ENCODE data around the gene SORCS2. TPM values are rescaled to one million over a fixed set of nuclear protein-coding genes. Genes with fewer than 3 reads are reported as not detected.

SORCS2 gene
- total RNA-seq, 1 experiment from 2014 or later: 0.15 TPM

DNA sequence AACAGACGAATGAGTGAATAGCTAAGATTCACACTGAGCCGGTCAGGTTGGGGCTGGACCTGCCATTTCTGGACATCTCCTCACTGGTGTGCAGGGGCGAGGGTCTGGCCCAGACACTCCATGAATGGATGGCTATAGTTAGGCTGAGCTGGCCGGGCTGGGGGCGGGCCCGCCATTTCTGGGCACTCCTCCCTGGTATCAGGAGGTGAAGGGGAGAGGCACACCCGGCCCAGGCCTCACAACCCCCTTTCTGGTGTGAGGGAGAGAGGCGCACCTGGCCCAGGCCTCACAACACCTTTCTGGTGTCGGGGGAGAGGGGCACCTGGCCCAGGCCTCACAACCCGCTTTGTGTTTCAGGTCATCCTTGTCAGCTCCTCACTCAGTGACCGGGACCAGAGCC lies 445.6 kb downstream of the SORCS2 start:
- intact Hi-C loops (cut with micrococcal nuclease; ENCODE audit: unreplicated experiment): no loop called here
- TF ChIP-seq, protein P1, sequence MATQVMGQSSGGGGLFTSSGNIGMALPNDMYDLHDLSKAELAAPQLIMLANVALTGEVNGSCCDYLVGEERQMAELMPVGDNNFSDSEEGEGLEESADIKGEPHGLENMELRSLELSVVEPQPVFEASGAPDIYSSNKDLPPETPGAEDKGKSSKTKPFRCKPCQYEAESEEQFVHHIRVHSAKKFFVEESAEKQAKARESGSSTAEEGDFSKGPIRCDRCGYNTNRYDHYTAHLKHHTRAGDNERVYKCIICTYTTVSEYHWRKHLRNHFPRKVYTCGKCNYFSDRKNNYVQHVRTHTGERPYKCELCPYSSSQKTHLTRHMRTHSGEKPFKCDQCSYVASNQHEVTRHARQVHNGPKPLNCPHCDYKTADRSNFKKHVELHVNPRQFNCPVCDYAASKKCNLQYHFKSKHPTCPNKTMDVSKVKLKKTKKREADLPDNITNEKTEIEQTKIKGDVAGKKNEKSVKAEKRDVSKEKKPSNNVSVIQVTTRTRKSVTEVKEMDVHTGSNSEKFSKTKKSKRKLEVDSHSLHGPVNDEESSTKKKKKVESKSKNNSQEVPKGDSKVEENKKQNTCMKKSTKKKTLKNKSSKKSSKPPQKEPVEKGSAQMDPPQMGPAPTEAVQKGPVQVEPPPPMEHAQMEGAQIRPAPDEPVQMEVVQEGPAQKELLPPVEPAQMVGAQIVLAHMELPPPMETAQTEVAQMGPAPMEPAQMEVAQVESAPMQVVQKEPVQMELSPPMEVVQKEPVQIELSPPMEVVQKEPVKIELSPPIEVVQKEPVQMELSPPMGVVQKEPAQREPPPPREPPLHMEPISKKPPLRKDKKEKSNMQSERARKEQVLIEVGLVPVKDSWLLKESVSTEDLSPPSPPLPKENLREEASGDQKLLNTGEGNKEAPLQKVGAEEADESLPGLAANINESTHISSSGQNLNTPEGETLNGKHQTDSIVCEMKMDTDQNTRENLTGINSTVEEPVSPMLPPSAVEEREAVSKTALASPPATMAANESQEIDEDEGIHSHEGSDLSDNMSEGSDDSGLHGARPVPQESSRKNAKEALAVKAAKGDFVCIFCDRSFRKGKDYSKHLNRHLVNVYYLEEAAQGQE (IDR thresholded peaks at IDR 0.05; ENCODE audit: insufficient read depth in 1 of 2, low read depth in 2 of 2, low read length in 1 of 2): no peak
- TF ChIP-seq POLR2AphosphoS5 (IDR thresholded peaks at IDR 0.05; ENCODE audit: low read depth, low read length) (no peak), TCF7L2 (IDR thresholded peaks at IDR 0.05; ENCODE audit: low read depth, low read length) (no peak), SIN3A (IDR thresholded peaks at IDR 0.05; ENCODE audit: borderline replicate concordance, insufficient read depth, low read depth, low read length) (no peak)
- TF ChIP-seq, protein P2, sequence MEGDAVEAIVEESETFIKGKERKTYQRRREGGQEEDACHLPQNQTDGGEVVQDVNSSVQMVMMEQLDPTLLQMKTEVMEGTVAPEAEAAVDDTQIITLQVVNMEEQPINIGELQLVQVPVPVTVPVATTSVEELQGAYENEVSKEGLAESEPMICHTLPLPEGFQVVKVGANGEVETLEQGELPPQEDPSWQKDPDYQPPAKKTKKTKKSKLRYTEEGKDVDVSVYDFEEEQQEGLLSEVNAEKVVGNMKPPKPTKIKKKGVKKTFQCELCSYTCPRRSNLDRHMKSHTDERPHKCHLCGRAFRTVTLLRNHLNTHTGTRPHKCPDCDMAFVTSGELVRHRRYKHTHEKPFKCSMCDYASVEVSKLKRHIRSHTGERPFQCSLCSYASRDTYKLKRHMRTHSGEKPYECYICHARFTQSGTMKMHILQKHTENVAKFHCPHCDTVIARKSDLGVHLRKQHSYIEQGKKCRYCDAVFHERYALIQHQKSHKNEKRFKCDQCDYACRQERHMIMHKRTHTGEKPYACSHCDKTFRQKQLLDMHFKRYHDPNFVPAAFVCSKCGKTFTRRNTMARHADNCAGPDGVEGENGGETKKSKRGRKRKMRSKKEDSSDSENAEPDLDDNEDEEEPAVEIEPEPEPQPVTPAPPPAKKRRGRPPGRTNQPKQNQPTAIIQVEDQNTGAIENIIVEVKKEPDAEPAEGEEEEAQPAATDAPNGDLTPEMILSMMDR (IDR thresholded peaks at IDR 0.05): no peak
- CTCF ChIA-PET: no interaction called here
- Histone ChIP-seq H3K27me3 (ENCODE audit: control insufficient read depth, insufficient read depth, low read length) (no peaks in the 10 kb centered on the region), H3K4me1 (ENCODE audit: control insufficient read depth, insufficient read depth, low read length) (no peaks in the 10 kb centered on the region), H3K36me3 (ENCODE audit: control insufficient read depth, insufficient read depth, low read length) (no peaks in the 10 kb centered on the region), H3K9me3 (ENCODE audit: control insufficient read depth, insufficient read depth, low read depth, low read length) (no peaks in the 10 kb centered on the region), H3K27ac (ENCODE audit: low read length) (no peak overlapping the region), H3K4me3 (ENCODE audit: low read depth in 2 of 2, low read length in 2 of 2) (no peak overlapping the region)
- DNase-seq (ENCODE audit: low read depth, low spot score) (no peak), ATAC-seq (no peak)
- POLR2A ChIA-PET: no interaction called here
- in situ Hi-C loops (cut with HindIII; ENCODE audit: low pct_unique_long_range_greater_than_20kb, low sequenced_read_pairs): no loop called here
- BruUV-seq (replicated peaks): no TSS peak

DNA sequence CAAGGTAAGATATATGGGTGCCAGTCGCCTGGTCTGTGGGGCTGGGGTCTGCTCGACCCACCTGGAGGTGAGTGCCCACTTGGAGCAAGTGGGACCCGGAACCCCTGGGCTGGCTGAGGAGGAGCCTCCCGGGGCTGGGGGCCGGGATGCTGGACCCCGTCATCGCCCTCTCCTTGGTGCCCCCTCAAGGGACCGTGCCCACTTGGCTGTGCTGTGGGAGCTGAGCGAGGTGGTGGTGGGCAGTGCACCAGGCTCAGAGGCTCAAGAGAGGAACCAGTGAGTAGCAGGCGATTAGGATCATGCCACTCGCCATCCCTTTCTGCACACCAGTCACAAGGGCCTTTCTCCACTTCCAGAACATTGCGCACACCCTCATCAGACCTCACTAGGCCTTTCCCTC lies 446.2 kb downstream of the SORCS2 start:
- no TSS peak for BruUV-seq (replicated peaks)
- no peak overlapping the region for H3K27ac ChIP-seq (ENCODE audit: low read length)
- no peaks in the 10 kb centered on the region for H3K4me1 ChIP-seq (ENCODE audit: control insufficient read depth, insufficient read depth, low read length)
- in situ Hi-C loops (cut with HindIII; ENCODE audit: low pct_unique_long_range_greater_than_20kb, low sequenced_read_pairs) (no loop called here), intact Hi-C loops (cut with micrococcal nuclease; ENCODE audit: unreplicated experiment) (no loop called here)
- no peaks in the 10 kb centered on the region for H3K27me3 ChIP-seq (ENCODE audit: control insufficient read depth, insufficient read depth, low read length)
- H3K36me3 ChIP-seq (ENCODE audit: control insufficient read depth, insufficient read depth, low read length): no peaks in the 10 kb centered on the region
- ATAC-seq (no peak), DNase-seq (ENCODE audit: low read depth, low spot score) (no peak)
- no peak overlapping the region for H3K4me3 ChIP-seq (ENCODE audit: low read depth in 2 of 2, low read length in 2 of 2)
- no peak for TF ChIP-seq SIN3A (IDR thresholded peaks at IDR 0.05; ENCODE audit: borderline replicate concordance, insufficient read depth, low read depth, low read length)
- TF ChIP-seq, protein P1 (IDR thresholded peaks at IDR 0.05; ENCODE audit: insufficient read depth in 1 of 2, low read depth in 2 of 2, low read length in 1 of 2): no peak
- POLR2A ChIA-PET: no interaction called here
- CTCF ChIA-PET: no interaction called here
- no peaks in the 10 kb centered on the region for H3K9me3 ChIP-seq (ENCODE audit: control insufficient read depth, insufficient read depth, low read depth, low read length)

Data from Panc1 (cell line).